Activated T-helper 17 cell treated with anti-CD3 and anti-CD28 coated beads, Interleukin-2, amount 50 U/mL, for 72 hours (primary cell): ENCODE measurements around the gene PCDHGA3. TPM values are rescaled to one million over a fixed set of nuclear protein-coding genes. Genes with fewer than 3 reads are reported as not detected.
"Not testable (repeated sequence)": the region's sequence is repeated elsewhere in the genome, so short reads cannot be mapped to it uniquely, and the experiment has no call there.

Experiments
- ATAC-seq: fragments of 150-1000 bp; cut with Tn5 transposase; replicated peaks from 2 replicates; pipeline ENCODE4 v1.10.0; 2021; ENCODE audit warnings: mild to moderate bottlenecking, moderate library complexity
- H3K27ac Mint-ChIP-seq: one replicate; pipeline ENCODE4 v1.8.0; 2022; ENCODE audit warnings: mixed read lengths
- H3K27me3 Mint-ChIP-seq: one replicate; pipeline ENCODE4 v1.8.0; 2022; ENCODE audit warnings: mixed read lengths
- H3K36me3 Mint-ChIP-seq: one replicate; pipeline ENCODE4 v1.8.0; 2022; ENCODE audit warnings: low read depth, mild to moderate bottlenecking, mixed read lengths
- H3K4me1 Mint-ChIP-seq: one replicate; pipeline ENCODE4 v1.8.0; 2022; ENCODE audit warnings: mixed read lengths
- H3K4me3 Mint-ChIP-seq: one replicate; pipeline ENCODE4 v1.8.0; 2022; ENCODE audit warnings: mild to moderate bottlenecking, mixed read lengths
- H3K9me3 Mint-ChIP-seq: one replicate; pipeline ENCODE4 v1.8.0; 2022; ENCODE audit warnings: mixed read lengths
- total RNA-seq, 2 donors: library from RNA; stranded (reverse); gene quantifications; one replicate each; pipeline ENCODE4 v1.2.3, GENCODE V29; 2022

Gene PCDHGA3
- total RNA-seq, 2 donors from 2014 or later: 0.09 TPM; not detected in 1

DNA sequence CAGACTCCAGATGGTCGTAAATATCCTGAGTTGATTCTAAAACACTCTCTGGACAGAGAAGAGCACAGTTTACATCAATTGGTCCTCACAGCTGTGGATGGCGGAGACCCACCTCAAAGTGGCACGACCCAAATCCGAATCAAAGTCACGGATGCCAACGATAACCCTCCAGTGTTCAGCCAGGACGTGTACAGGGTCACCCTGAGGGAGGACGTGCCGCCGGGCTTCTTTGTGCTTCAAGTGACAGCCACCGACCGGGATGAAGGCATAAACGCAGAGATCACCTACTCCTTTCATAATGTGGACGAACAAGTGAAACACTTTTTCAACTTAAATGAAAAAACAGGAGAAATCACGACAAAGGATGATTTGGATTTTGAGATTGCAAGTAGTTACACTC is 17.1 kb downstream of the PCDHGA3 start:
- Mint-ChIP-seq H3K36me3 (peaks cover 10% of the 10 kb centered on the region), H3K4me3 (no peak overlapping the region), H3K27ac (no peak overlapping the region), H3K27me3 (peaks cover 64% of the 10 kb centered on the region), H3K4me1 (peaks cover 8% of the 10 kb centered on the region), H3K9me3 (peaks cover 20% of the 10 kb centered on the region)
- no peak for ATAC-seq

DNA sequence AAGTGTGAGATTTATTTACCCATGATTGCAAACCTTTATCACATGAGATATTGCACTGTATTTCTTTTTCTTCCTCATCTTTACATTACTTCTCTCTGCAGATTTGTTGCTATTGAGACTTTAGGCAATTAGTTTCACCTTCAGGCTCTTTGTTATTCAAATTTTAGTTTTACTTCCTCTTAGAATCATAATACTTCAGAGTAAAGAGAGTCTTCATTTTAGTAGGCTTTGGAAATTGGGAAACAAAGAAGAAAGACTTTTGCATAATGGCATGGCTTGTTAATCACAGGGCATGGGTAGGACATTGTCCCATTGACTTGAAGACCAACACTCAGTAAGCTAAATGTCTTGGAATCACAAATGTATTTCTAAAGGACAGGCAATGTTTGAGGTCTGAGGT is 19.1 kb downstream of the PCDHGA3 start:
- peaks cover 56% of the 10 kb centered on the region for H3K27me3 Mint-ChIP-seq

DNA sequence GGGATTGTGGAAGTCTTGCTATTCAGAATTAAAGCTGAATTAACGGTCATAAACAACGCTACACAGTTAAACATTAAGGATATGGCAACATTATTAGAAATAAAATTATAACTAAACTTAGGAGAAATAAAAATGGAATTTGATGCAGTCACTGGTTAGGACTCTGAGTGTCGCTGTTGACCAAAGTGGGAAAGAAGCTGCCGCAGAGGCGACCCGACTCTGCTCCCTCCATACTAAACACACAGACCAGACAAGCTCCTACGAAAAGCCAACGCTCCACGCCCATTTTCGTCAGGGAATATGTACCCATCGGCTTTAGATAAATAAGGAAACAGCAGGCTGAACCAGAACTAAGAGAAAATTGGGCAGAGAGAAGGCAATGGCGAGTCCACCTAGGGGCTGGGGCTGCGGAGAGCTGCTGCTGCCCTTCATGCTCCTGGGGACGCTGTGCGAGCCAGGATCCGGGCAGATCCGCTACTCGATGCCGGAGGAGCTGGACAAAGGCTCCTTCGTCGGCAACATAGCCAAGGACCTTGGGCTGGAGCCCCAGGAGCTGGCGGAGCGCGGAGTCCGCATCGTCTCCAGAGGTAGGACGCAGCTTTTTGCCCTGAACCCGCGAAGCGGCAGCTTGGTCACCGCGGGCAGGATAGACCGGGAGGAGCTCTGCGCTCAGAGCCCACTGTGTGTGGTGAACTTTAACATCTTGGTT is 20.5 kb downstream of the PCDHGA3 start, which contains the start of gene PCDHGA5:
Gene PCDHGA5, plus strand, starts transcription at position 211 of the 709 bp plus-strand sequence. Its CDS starts 169 bp downstream, at position 380.
- H3K4me1 Mint-ChIP-seq: peaks cover 8% of the 10 kb centered on the region
- H3K36me3 Mint-ChIP-seq: peaks cover 10% of the 10 kb centered on the region
- peaks cover 60% of the 10 kb centered on the region for H3K27me3 Mint-ChIP-seq
- H3K4me3 Mint-ChIP-seq: no peak within 1 kb of the TSS
- no peak for ATAC-seq
- H3K27ac Mint-ChIP-seq: no peak within 1 kb of the TSS
- H3K9me3 Mint-ChIP-seq: peaks cover 15% of the 10 kb centered on the region

More for the DNA sequence above, 19.1 kb downstream of the PCDHGA3 start:
- peaks cover 8% of the 10 kb centered on the region for H3K4me1 Mint-ChIP-seq
- H3K4me3 Mint-ChIP-seq: no peak overlapping the region
- H3K27ac Mint-ChIP-seq: no peak overlapping the region
- H3K36me3 Mint-ChIP-seq: peaks cover 10% of the 10 kb centered on the region
- peaks cover 15% of the 10 kb centered on the region for H3K9me3 Mint-ChIP-seq
- ATAC-seq: no peak

DNA sequence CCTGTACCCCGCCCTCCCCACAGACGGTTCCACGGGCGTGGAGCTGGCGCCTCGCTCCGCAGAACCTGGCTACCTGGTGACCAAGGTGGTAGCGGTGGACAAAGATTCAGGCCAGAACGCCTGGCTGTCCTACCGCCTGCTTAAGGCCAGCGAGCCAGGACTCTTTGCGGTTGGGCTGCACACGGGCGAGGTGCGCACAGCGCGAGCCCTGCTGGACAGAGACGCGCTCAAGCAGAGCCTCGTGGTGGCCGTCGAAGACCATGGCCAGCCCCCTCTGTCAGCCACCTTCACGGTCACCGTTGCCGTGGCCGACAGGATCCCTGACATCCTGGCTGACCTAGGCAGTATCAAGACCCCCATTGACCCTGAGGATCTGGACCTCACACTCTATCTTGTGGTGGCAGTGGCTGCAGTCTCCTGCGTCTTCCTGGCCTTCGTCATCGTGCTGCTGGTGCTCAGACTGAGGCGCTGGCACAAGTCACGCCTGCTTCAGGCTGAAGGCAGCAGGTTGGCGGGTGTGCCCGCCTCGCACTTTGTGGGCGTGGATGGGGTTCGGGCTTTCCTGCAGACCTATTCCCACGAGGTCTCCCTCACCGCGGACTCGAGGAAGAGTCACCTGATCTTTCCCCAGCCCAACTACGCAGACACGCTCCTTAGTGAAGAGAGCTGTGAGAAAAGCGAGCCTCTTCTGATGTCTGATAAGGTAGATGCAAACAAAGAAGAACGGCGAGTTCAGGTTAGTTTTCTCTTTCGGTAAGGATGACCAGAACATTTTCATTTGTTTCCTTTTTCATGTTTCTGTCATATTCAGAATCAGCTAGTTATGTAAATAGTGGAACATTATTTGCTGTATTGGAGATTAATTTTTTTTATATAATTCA is 22.6 kb downstream of the PCDHGA3 start:
- Mint-ChIP-seq H3K4me3 (no peak overlapping the region), H3K36me3 (peaks cover 10% of the 10 kb centered on the region), H3K27me3 (peaks cover 62% of the 10 kb centered on the region), H3K9me3 (peaks cover 16% of the 10 kb centered on the region), H3K4me1 (peaks cover 13% of the 10 kb centered on the region), H3K27ac (no peak overlapping the region)
- no peak for ATAC-seq

DNA sequence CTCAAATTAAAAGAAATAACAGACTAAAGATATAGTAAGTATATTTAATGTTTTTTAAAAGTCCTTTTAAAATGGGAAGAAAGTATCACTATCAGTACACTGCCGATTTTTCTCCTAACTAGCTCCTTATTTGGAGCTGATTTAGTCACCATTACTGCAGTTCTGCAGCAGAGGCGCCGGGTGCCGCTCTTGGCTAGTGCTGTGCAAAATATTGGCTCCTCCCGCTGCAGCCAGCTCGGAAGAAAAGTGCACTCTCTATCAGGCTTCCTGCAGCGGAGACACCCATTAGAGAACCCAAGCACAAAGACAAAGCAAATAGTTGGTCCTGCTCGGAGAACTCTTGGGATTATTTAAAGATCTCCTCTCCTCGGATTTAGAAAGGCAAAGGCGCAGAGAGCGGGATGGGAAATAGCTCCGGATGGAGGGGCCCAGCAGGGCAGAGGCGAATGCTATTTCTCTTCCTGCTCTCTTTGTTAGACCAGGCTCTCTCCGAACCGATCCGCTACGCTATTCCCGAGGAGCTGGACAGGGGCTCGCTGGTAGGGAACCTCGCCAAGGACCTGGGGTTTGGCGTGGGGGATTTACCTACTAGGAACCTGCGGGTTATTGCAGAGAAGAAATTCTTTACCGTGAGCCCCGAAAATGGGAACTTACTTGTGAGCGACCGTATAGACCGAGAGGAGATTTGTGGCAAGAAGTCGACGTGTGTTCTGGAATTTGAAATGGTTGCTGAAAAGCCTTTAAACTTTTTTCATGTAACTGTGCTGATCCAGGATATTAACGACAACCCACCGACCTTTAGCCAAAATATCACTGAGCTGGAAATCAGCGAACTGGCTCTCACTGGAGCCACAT is 26.6 kb downstream of the PCDHGA3 start, which contains the start of gene PCDHGB3:
Gene PCDHGB3, plus strand, starts transcription at position 249 of the 855 bp plus-strand sequence. Its CDS starts 153 bp downstream, at position 402.
- Mint-ChIP-seq H3K9me3 (peaks cover 10% of the 10 kb centered on the region), H3K36me3 (no peaks in the 10 kb centered on the region), H3K4me3 (peak within 1 kb of the TSS; percentile 74), H3K4me1 (peaks cover 8% of the 10 kb centered on the region), H3K27me3 (peaks cover 53% of the 10 kb centered on the region), H3K27ac (no peak within 1 kb of the TSS)
- peak; percentile 63 for ATAC-seq

DNA sequence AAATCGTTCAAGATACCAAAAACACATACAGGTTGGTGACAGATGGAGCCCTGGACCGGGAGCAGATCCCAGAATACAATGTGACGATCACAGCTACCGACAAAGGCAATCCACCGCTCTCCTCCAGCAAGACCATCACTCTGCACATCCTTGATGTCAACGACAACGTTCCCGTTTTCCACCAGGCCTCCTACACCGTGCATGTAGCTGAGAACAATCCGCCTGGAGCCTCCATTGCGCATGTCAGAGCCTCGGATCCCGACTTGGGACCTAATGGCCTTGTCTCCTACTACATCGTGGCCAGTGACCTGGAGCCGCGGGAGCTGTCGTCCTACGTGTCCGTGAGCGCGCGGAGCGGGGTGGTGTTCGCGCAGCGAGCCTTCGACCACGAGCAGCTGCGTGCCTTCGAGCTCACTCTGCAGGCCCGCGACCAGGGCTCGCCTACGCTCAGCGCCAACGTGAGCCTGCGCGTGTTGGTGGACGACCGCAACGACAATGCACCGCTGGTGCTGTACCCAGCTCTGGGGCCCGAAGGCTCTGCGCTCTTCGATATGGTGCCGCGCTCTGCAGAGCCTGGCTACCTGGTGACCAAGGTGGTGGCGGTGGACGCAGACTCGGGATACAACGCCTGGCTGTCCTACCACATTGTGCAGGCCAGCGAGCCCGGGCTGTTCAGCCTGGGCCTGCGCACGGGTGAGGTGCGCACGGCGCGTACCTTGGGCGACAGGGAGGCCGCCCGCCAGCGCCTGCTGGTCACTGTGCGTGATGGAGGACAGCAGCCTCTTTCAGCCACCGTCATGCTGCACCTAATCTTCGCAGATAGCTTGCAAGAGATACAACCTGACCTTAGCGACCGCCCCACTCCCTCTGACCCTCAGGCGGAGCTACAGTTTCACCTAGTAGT is 28.2 kb downstream of the PCDHGA3 start:
- Mint-ChIP-seq H3K27me3 (peaks cover 46% of the 10 kb centered on the region), H3K4me3 (no peak overlapping the region), H3K36me3 (no peaks in the 10 kb centered on the region), H3K27ac (no peak overlapping the region), H3K4me1 (peaks cover 8% of the 10 kb centered on the region), H3K9me3 (peaks cover 8% of the 10 kb centered on the region)
- no peak for ATAC-seq

DNA sequence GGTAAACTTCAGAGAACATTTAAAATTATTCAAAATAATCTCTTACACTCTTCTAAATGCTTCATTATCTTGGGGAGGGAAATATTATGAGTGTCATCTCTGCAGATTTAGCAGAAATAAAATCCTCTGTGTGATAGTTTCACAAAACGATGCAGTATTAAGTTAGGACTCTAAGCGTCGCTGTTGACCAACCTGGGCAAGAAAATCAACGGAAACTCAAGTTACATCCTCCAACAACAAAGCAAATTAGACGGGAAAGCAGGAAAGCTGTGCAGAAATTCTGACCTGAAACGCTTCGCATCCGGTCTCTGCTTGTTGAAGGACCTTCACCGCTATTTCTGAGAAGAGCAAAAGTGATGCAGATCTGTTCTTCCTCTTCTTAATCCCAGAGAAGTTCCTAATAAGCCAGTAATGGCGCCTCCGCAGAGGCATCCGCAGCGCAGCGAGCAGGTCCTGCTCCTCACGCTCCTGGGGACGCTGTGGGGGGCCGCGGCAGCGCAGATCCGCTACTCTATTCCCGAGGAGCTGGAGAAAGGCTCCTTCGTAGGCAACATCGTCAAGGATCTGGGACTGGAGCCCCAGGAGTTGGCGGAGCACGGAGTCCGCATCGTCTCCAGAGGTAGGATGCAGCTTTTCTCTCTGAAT is 30.2 kb downstream of the PCDHGA3 start, which contains the start of gene PCDHGA6:
Gene PCDHGA6, plus strand, starts transcription at position 219 of the 645 bp plus-strand sequence. Its CDS starts 193 bp downstream, at position 412.
- peaks cover 41% of the 10 kb centered on the region for H3K27me3 Mint-ChIP-seq

DNA sequence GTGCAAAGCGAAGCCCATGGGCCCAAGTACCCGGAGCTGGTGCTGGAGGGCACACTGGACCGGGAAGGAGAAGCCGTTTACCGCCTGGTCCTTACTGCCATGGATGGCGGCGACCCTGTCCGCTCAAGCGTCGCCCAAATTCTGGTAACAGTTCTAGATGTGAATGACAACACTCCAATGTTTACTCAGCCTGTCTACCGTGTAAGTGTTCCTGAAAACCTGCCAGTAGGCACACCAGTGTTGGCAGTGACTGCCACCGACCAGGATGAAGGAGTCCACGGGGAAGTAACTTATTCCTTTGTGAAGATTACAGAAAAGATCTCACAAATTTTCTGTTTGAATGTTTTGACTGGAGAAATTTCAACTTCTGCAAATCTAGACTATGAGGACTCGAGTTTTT is 31.0 kb downstream of the PCDHGA3 start:
- Mint-ChIP-seq H3K9me3 (peaks cover 8% of the 10 kb centered on the region), H3K4me3 (no peak overlapping the region), H3K36me3 (no peaks in the 10 kb centered on the region), H3K4me1 (peaks cover 8% of the 10 kb centered on the region), H3K27ac (no peak overlapping the region), H3K27me3 (peaks cover 41% of the 10 kb centered on the region)
- ATAC-seq: no peak

More for the DNA sequence above, 30.2 kb downstream of the PCDHGA3 start, which contains the start of gene PCDHGA6:
- peaks cover 8% of the 10 kb centered on the region for H3K9me3 Mint-ChIP-seq
- ATAC-seq: no peak
- peak within 1 kb of the TSS; percentile 44 for H3K4me3 Mint-ChIP-seq
- H3K4me1 Mint-ChIP-seq: peaks cover 8% of the 10 kb centered on the region
- H3K36me3 Mint-ChIP-seq: no peaks in the 10 kb centered on the region
- no peak within 1 kb of the TSS for H3K27ac Mint-ChIP-seq

DNA sequence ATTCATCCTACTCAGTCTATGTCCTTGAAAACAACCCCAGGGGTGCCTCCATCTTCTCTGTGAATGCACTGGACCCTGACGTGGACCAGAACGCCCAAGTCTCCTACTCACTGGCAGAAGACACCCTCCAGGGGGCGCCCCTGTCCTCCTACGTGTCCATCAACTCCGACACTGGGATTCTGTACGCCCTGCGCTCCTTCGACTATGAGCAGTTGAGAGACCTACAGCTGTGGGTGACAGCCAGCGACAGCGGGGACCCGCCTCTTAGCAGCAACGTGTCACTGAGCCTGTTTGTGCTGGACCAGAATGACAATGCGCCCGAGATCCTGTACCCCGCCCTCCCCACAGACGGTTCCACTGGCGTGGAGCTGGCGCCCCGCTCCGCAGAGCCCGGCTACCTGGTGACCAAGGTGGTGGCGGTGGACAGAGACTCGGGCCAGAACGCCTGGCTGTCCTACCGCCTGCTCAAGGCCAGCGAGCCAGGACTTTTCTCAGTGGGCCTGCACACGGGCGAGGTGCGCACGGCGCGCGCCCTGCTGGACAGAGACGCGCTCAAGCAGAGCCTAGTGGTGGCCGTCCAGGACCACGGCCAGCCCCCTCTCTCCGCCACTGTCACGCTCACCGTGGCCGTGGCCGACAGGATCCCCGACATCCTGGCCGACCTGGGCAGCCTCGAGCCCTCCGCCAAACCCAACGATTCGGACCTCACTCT is 32.0 kb downstream of the PCDHGA3 start:
- not testable (repeated sequence) for H3K9me3 Mint-ChIP-seq, H3K36me3 Mint-ChIP-seq, H3K27ac Mint-ChIP-seq, ATAC-seq, H3K4me1 Mint-ChIP-seq, H3K4me3 Mint-ChIP-seq
- H3K27me3 Mint-ChIP-seq: peaks cover 38% of the 10 kb centered on the region

DNA sequence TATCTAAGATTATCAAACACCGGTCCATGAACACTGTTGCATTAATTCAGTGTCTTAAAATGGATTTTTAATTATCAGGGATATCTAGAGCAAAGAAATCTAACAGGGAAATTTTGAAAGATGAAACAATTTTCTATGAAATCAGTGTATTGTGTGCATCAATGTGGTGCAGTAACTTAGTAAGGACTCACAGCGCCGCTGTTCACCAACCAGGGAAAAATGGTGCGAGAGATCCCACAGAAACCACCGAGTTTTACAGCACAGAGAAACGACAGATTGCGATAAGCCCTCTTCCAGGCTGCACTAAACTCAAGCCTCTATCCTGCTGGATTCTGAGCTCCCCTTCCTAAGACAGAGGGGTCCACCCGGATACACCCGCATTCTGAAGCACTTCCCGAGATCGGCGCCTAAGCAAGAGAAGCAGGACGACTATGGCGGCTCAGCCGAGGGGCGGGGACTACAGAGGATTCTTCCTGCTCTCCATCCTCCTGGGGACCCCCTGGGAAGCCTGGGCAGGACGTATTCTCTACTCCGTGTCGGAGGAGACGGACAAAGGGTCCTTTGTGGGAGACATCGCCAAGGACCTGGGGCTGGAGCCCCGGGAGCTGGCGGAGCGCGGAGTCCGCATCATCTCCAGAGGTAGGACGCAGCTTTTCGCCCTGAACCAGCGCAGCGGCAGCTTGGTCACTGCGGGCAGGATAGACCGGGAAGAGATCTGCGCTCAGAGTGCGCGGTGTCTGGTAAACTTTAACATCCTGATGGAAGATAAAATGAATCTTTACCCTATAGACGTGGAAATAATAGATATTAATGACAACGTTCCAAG is 39.1 kb downstream of the PCDHGA3 start, which contains the start of gene PCDHGA7:
Gene PCDHGA7, plus strand, starts transcription at position 274 of the 826 bp plus-strand sequence. Its CDS starts 158 bp downstream, at position 432.
- Mint-ChIP-seq H3K27ac (no peak within 1 kb of the TSS), H3K4me3 (peak within 1 kb of the TSS; percentile 45), H3K9me3 (peaks cover 5% of the 10 kb centered on the region), H3K36me3 (peaks cover 5% of the 10 kb centered on the region), H3K27me3 (peaks cover 49% of the 10 kb centered on the region), H3K4me1 (no peaks in the 10 kb centered on the region)
- no peak for ATAC-seq

DNA sequence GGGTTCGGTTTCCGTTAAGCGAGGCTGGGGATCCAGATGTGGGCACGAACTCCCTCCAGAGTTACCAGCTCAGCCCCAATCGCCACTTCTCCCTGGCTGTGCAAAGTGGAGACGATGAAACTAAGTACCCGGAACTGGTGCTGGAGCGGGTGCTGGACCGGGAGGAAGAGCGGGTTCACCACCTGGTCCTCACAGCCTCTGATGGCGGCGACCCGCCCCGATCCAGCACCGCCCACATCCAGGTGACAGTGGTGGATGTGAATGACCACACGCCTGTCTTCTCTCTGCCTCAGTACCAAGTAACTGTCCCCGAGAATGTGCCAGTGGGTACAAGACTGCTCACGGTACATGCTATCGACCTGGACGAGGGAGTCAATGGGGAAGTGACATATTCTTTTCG is 39.7 kb downstream of the PCDHGA3 start:
- Mint-ChIP-seq H3K4me1 (no peaks in the 10 kb centered on the region), H3K27ac (no peak overlapping the region), H3K36me3 (peaks cover 6% of the 10 kb centered on the region), H3K4me3 (no peak overlapping the region), H3K9me3 (peaks cover 7% of the 10 kb centered on the region), H3K27me3 (peaks cover 51% of the 10 kb centered on the region)
- no peak for ATAC-seq
